Stimulated activated CD8-positive, alpha-beta memory T cell treated with anti-CD3 and anti-CD28 coated beads, Interleukin-7, amount 100 ng/mL, for 4 hours (primary cell): ENCODE data around the gene SASH1.

Experiments
- DNase-seq, 2 donors: peaks; one replicate each; pipeline ENCODE4 v3.0.0-alpha.2; 2020; ENCODE audit warnings: low read depth in 2 of 2

The SASH1 gene

DNA sequence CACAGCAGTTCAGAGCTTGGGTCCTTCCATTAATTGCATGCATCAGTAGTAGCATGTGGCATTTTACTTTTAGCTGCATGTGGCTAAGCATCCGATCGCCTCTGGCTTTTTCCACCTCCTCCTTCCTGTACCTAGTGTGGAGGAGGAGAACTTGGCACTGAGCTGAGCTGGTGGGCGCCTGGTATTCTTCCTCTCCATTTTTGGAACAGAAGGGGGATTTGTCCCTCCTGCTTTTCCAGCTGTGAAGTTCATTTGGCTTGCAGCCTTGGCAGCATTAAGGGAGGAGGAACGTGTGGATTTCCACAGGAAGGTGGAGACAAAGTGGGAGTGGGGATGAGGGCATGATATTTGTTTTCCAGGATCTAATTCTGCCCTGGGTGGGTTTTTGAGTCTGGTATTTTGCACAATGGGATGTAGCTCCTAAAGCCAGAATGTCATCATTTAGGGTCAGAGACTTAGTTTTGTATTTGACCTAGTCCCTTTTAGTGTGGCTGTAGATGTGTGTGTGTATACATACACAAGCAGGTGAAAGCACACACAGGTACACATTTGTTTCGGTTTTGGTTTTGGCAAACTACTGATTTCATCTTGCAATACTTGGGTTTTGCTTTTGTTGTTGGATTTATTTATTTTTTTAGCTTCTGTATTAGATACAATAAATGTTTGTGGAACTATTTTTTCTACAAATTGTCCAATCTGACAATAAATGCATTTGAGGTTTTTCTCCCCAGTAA lies 90.0 kb downstream of the SASH1 start:
- DNase-seq: no peak

DNA sequence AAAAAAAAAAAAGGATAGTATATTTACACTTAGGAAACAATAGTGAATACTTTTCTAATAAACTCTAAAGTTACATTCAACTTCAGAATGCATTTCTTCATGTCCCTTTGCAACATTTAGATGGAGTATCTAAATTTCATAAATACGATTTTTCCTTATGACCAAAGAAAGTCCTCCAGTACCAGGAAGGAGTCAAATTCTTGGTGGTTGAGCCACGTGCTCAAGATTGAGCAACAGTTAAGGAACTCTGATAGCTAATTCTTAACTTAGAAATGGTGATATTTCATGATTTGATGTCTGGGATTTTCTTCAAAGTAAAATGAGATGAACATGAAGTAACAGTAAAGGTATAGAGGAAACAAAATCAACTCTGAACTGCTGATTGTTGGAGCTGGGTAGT lies 92.7 kb downstream of the SASH1 start:
- no peak for DNase-seq

DNA sequence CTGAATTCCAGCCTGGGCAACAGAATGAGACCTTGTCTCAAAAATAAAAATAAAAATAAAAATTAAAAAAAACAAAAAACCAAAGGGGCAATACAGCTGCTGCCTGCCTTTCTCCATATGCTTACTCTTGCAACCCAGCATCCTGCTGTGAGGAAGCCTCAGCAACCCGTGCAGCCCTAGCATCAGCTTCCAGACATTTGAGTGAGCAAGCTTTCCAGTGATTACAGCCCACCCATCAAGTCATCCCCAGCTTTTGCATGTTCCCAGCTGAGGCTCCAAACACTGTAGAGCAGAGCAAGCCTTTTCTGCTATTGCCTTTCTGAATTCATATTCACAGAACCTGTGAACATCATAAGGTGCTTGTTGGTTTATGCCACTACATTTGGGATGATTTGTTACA lies 93.8 kb downstream of the SASH1 start:
- DNase-seq: no peak

DNA sequence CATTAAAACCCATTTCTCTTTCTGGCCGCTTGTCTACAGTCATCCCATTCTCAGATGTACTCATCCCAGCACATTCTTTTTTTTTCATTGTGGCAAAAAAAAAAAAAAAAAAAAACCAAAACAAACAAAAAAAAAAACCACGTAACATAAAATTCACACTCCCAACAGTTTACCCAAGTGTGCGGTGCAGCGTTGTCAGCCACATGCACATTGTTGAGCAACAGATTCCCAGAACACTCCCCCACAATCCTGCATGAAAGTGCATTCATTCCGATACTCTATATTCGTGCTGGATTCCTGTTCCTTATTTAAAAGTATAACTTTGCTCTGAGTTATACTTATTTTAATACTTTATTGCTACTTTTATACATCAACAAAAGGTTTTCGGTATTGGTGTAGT lies 96.0 kb downstream of the SASH1 start:
- DNase-seq: no peak

DNA sequence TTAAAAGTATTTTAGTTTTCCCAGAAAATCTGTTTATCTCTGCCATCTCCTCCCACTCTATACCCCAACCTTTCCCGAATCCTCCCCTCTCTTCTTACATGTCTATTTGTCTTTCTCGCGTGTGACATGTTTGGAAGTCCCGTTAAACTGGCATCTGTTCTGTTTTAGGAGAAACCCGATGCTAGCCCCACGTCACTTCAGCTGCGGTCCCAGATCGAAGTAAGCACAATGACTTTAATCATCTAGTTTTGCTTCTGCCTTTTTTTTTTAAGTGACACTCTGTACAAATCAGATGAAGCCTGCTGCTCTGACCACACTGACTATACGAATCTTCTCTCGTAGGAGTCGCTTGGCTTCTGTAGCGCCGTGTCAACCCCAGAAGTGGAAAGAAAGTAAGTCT lies 97.4 kb downstream of the SASH1 start:
- DNase-seq: no peak

DNA sequence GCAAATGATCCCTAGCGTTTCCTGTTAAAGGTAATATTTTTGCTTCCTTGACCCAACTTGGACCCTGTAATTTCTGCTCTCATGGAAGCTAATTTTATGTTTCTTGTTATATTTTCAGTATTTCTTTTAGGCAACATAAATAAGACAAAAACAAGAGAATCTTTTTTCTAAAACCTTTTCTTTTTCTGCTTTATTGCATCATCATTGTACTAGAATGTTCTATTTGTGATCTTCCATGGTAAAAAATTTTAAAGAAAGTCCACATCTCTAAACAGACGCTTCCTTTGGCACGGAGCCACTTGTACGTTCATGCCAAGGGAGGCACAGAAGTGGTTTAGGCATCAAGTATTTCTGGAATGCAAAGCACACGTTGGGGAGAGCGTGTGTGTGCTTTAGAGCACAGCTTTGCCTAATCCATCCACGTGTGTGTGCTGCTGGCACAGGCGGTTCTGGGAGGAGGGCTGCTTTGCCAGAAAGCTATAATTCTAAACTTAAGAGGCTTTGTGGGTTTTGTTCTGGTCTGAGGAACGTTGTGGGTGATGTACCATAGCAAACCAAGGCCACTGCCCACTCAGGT lies 98.3 kb downstream of the SASH1 start:
- DNase-seq: no peak

DNA sequence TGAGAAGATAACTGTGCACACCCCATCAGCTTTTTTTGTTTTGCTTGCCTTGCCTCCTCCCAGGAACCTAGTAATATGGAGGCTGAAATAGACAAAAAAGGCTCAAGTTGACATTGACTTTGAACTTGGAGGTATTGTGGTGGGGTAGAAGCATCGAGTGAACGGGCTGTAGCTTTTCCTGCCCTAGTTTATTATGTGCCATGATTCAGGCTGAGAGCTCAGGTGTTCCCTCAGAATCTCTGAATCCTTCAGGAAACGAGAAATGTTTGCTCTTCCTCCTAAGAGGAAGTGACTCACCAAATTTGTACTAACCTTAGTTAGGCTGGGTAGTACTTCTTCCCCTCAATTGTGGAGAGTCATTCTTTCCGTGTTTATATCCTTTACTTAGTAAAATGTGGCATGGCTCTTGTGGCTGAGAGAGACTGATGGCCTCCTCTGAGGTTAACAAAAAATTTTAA lies 98.8 kb downstream of the SASH1 start:
- no peak for DNase-seq

DNA sequence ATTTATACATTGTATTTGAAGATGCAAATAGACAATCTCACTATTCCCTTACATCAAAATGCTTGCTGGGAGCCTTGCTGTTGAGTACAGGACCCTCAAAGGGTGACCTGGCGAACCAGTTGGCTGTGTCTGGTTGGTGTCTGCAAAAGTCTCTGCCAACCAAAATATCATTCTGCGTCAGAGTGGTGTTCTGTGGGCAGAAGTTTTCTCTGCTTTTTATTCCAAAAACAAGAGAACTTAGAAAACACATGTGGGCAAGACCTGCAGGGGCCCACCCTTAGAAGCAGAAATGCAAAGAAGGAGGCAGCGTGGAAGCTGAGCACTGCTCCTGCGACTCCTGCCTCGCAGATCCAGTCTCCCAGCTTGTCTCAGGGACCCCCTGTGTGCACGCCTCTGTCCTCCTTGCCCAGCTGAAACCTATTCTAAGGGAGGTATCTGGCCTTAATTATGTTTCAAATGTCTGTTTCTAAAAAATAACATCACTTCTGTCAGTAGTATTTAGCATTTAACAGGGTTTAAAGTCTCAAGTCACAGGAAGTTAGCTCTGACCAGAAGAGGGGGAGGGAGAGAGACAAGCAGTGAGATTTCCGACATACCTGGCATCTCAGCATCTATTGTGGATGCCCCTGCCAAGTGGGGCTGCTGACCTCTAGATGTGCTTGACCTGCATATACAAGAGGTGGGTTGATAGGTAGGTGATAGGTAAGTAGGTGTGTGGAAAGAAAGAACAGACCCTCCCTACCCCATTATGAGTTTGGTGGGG lies 101.3 kb downstream of the SASH1 start:
- DNase-seq: no peak

DNA sequence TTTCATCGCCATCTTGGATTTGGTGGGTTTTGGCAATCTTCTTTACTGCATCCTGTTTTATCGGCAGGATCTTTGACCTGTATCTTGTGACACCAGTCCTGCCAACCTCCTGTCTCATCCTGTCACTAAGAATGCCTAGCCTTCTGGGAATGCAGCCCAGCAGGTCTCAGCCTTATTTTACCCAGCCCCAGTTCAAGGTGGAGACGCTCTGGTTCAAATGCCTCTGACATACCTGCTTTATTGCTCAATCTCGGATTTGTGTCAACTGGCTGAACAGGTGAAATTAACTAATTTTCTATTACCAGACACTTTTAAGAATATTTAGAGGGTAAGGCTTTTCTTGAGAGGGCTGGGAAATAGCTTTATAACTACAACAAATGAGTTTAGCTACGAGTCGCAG lies 102.5 kb downstream of the SASH1 start:
- no peak for DNase-seq

DNA sequence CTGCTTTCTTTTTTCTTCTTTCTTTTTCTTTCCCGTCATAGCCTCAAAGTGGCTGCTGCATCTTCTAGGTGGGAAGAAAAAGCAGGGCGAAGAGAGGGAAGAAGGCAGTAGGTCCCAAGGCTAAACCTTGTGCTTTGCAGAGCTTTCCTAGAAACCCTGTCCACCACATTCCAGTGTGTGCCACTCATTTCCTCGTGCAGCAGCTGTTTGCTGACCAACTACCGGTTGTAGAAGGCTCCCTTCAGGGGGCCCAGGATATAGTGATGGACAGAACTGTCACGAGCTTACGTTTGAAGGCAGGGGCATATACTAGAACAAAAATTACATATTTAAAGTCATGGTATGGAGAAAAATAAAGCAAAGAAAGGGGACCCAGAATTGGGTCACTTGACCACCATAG lies 103.0 kb downstream of the SASH1 start:
- DNase-seq: no peak

DNA sequence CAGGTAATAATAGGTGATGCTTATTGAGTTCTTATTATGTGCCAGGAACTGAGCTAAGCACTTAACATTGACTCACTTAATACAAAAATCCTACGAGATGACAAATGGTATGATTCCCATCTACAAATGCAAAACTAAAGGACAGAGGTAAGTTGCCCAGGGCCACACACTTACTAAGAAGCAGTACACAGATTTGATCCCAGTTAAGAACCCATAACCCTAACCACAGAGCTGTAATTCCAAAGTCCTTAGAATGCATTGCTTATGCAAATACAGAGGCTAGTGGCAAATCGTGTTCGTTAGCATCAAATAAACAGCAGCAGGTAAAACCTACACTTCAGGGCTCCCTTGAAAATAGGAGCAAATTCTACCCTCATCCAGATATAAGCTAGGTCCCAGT lies 104.0 kb downstream of the SASH1 start:
- DNase-seq: no peak

DNA sequence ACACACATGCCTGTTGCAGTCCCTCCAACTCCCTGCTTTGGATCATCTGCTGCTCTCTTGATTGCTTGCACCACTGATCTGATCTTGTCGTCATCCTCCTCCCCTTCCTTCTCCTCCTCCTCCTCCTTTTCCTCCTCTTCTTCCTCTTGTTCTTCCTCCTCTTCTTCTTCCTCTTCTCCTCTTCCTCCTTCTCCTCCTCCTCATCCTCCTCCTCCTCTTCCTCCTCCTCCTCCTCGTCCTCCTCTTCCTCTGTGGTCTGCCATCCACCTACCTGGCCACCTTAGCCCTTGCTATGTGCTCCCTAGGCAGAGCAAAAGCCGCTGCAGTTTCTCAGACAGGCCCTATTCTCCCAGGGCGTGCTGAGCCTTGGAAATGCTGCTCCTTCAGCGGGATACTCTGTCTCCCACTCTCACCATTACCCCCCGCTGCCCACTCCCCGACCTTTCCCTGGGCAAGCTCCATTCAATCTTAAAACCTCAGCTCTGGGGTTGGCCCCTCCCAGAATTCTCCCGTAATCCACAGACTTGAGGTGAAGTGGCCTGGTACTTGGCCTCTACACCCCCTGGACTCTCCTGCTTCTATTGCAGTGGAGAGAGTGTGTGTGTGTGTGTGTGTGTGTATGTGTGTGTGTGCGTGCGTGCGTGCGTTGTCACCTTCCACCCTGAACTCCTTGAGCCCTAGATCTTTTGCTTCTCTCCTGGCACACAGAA lies 105.0 kb downstream of the SASH1 start:
- no peak for DNase-seq

DNA sequence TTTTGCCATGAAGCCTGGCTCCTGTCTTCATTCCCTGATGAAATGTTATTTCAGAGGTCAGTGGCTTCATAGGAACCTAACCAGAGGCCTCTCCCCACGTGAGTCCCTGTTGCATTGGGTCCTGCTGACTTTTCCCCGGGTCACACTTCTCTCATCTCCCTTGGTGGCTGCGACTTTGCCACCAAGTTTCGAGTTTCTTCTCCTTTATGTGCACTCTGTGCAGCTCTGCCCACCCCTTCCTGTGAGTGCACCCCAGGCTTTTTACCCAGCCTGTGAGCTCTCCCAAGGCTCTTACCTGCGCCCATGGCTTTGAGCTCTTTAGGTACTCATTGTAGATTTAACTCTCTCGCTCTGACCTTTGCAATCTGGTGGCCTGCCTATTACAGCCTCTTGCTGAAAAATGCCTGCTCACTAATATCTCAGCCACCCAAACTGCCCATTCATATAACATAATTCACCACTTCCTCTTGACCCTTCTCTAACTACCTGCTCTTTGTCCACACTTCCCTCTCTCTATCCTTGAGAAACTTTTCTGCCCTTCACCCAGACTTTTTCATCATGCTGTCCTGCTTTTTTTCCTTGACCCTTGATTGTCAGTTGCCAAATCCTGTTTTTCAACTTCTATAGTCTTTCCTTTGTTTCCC lies 105.9 kb downstream of the SASH1 start:
- no peak for DNase-seq

DNA sequence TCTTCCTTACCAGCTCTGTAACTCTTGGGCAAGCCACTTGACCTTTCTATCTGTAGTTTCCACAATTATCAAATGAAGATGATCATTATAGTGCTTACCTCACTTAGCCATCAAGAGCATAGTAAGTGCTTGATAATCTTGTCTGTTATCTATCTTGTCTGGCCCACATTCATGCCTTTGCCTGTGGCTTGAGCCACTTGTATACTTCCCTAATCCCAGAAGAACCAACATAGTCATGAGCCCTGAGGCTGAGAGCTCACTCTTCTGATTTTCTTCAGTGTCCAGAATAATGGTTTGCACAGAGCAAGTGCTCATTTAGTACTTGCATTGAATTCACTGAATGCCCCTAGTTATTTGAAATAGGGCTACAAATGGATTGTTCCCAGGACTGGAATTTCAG lies 108.2 kb downstream of the SASH1 start:
- no peak for DNase-seq

DNA sequence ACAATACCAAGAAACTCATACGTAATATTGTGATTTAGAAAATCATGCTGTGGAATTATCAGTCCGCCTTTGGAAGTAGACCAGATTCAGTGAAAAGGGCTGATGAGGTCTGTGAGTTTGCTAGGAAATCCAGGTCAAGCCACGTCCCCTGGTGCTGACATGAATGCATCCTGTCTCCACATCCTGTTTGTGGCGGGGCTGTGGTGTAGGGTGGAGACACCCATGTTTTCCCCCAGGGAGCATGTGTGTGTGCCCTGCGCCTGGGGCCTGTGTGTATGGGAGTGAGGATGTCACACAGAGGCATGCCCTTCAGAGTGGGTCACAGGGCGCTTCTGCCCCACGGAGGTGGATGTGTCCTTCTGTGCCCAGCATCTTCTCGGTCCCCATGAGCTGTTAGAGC lies 109.1 kb downstream of the SASH1 start:
- no peak for DNase-seq

DNA sequence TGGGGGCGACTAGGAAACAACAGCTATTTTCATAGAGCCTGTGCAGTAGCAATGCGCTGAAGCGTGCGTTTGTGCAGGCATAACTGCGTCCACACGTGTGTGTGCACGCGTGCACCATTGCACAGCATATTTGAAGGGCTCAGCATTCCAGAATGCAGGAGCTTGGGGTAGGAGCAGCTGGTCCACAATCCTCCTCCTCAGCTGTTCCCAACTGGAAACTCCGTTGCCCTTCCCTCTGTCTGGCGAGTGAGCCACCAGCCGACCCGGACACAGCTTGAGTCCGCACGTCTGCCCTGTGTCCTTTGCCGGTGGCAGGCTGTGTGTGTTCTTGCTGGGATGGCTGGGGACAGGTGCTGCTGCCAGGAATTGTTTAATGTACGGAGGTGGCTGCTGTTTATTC lies 110.2 kb downstream of the SASH1 start:
- no peak for DNase-seq

DNA sequence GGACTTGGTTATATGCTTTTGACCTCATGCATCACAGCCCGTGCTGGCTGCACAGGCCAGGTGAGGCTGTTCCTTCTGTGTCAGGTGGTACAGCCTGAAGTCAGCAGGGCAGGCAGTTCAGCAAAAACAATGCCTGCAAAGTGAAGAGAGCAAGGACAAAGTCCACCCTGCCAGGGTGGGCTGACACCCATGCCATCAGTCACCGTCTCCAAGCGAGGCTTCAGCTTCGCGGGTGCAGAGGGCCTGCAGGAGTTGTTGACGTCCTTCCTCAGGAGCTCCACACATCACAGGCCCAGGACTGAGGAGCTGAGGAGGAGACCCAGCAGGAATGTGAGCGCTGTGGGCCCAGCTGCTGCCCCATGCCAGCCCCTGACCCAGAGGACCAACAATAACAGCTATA lies 111.3 kb downstream of the SASH1 start:
- DNase-seq: no peak

DNA sequence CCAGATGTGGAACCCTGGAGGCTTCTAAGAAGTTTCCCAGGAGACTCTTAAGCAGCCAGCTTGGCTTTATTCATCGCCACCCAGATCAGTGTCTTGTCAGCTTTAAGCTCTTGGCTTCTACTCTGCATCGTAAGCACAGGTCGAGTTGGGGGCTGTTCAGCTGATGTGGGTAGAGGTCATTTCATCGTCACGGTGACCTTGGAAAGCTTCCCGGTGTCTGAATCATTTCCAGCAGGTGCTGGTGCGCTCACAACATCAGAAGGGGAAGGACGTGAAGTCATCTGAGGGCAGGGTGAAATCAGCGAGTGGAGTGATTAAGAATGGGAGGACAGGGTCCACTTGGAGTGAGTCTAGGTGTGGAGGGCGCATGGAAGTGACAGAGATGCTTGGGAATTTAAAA lies 112.6 kb downstream of the SASH1 start:
- DNase-seq: no peak

DNA sequence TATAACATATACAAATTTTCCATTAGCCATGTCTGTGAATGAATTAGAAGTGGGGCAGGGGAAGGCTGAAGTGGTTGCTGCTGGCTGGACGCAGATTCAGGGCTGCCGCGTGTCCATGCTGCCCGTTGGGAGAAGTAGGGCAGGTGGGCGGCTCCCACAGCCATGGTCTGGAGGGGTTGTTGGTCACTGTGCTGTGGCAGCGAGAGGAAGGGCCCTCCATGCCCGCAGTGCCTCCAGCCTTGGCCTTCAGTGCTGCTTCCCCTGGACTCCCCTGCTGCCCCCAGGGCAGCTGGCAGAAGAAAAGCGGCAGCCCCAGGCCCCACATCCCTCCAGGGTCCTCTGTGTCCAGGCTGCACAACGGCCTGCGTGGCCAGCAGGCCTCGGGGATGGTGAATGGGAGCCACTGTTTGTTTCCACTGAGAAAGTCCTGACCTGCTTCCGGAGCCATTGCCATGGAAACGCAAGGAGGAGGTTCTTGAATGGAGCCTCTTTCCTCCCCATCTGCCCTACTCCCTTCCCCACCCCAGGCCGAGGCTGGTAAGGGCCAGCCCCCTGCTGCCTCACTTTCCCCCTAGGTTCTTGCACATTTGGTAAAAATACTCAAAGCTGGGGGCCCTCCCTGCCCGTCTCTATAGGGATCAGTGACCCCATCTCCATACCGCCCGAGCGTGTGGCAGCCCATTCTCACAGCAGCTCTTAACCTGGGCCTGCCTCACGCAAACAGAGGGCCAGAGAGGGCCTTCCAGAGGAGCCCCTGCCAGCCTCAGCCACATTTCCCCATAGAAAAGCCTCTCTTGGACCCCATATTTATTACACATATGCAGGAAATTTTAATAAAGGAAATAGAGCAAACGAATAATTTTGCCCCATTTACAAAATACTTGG lies 113.3 kb downstream of the SASH1 start:
- DNase-seq: no peak

DNA sequence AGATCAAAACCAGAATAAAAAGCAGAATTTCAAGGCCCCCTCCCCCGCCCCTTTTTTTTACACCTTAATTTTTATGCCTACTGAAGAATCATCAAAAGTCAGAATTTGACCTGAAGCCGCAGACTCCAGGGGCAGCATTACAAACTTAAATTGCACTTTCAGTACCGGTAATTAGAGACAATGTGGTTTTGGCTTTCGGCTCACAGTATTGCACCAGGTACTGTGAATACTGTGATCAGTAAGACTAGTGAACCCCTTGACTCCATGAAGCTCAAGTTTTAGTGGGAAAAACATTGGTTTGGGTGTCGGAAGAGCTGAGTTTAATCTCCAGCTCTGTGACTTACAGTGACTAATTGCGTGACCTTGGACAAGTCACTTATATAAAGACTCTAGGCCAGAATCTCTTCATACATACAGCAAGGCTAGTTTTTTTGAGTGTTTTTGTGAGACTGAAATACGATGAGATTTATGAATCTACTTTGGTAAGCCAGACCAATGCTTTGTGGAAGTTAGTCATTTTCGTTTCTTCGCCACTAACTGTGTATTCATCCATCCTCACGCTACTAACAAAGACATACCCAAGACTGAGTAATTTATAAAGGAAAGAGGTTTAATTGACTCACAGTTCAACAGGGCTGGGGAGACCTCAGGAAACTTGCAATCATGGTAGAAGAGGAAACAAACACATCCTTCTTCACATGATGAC lies 114.7 kb downstream of the SASH1 start:
- DNase-seq: no peak

DNA sequence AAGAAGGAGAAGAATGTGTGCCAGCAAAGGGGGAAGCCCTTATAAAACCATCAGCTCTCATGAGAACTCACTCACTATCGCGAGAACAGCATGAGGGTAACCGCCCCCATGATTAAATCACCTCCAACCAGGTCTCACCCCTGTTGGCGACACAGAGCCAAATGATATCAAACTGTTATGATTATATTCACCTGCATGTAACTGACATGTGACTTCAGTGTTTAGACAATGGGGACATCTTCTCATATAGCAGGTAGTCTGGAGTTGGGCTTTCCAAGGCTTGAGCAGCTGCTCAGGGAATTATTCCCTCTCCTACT lies 115.2 kb downstream of the SASH1 start:
- DNase-seq: no peak
